OCI-LY7 (cell line): ENCODE data around the gene PLEKHG4B. TPM values are rescaled to one million over a fixed set of nuclear protein-coding genes. Genes with fewer than 3 reads are reported as not detected.

ENCODE experiments used
- BruUV-seq: library from RNA; stranded (reverse); fragments of 400-500 nt; replicated peaks from 2 replicates; lab custom pipeline; 2021; lab: Mats Ljungman, UMichigan
- CTCF ChIA-PET: fragments of 300-600 bp; sonication (Branson Sonifier 250); formaldehyde crosslinking; loops from one replicate; lab custom pipeline; 2022; ENCODE audit warnings: antibody characterized with exemption; ENCODE audit not compliant: unreplicated experiment; lab: Charles Lee
- POLR2A ChIA-PET: fragments of 300-600 bp; sonication (Branson Sonifier 250); formaldehyde crosslinking; loops from one replicate; lab custom pipeline; 2022; ENCODE audit warnings: antibody characterized with exemption; lab: Charles Lee
- DNase-seq: peaks from one replicate; pipeline ENCODE4 v3.0.0-alpha.2; 2015; ENCODE audit warnings: low spot score
- H2AFZ ChIP-seq: fragments of 200-600 bp; sonication (generic), shearing (Covaris generic); 2 replicates; pipeline ENCODE4 v1.6.1; 2014; ENCODE audit warnings: mild to moderate bottlenecking, antibody characterized with exemption, low read length, moderate library complexity
- H3K27ac ChIP-seq: fragments of 200-600 bp; sonication (generic); 2 replicates; pipeline ENCODE4 v1.5.1; 2014; ENCODE audit warnings: mixed run types, low read depth, mild to moderate bottlenecking, moderate library complexity, low read length, inconsistent platforms; ENCODE audit not compliant: poor library complexity, severe bottlenecking
- H3K36me3 ChIP-seq: fragments of 200-600 bp; sonication (generic); 2 replicates; pipeline ENCODE4 v1.6.1; 2014; ENCODE audit warnings: mild to moderate bottlenecking, antibody characterized with exemption, low read length, moderate library complexity, mixed read lengths; ENCODE audit not compliant: insufficient read depth
- H3K4me1 ChIP-seq: fragments of 200-600 bp; sonication (generic); 2 replicates; pipeline ENCODE4 v1.5.1; 2014; ENCODE audit warnings: mild to moderate bottlenecking, low read length; ENCODE audit not compliant: insufficient read depth, poor library complexity, severe bottlenecking
- H3K4me2 ChIP-seq: fragments of 200-600 bp; sonication (generic); 2 replicates; pipeline ENCODE4 v1.6.1; 2014; ENCODE audit warnings: mild to moderate bottlenecking, low read length
- H3K4me3 ChIP-seq: fragments of 200-600 bp; sonication (generic); 2 replicates; pipeline ENCODE4 v1.5.1; 2014; ENCODE audit warnings: mild to moderate bottlenecking, low read depth, low read length; ENCODE audit not compliant: poor library complexity, severe bottlenecking
- H3K79me2 ChIP-seq: fragments of 200-600 bp; sonication (generic); 2 replicates; pipeline ENCODE4 v1.6.1; 2016; ENCODE audit warnings: low read depth, mild to moderate bottlenecking, low read length, moderate library complexity, mixed read lengths; ENCODE audit not compliant: insufficient read depth
- H3K9me2 ChIP-seq: fragments of 200-600 bp; sonication (generic); 2 replicates; pipeline ENCODE4 v1.6.1; 2016; ENCODE audit warnings: mild to moderate bottlenecking, low read length, mixed read lengths; ENCODE audit not compliant: insufficient read depth
- H3K9me3 ChIP-seq: fragments of 200-600 bp; sonication (generic); 2 replicates; pipeline ENCODE4 v1.6.1; 2014; ENCODE audit warnings: mild to moderate bottlenecking, mixed run types, low read length, mixed read lengths
- H4K20me1 ChIP-seq: fragments of 200-600 bp; sonication (generic); 2 replicates; pipeline ENCODE4 v1.6.1; 2014; ENCODE audit warnings: mild to moderate bottlenecking, antibody characterized with exemption, low read length, moderate library complexity, mixed read lengths; ENCODE audit not compliant: insufficient read depth
- CTCF ChIP-seq: fragments of 200-600 bp; sonication (generic); conservative IDR thresholded peaks from 2 replicates; pipeline ENCODE4 v1.5.1; 2014; ENCODE audit warnings: mild to moderate bottlenecking, antibody characterized with exemption, low read length, moderate library complexity, mixed read lengths
- EZH2phosphoT487 ChIP-seq: fragments of 200-600 bp; sonication (generic); IDR thresholded peaks from 2 replicates; pipeline ENCODE4 v1.6.1; 2018; ENCODE audit warnings: low read depth, borderline replicate concordance, mild to moderate bottlenecking, mixed run types, antibody characterized with exemption, low read length, moderate library complexity, mixed read lengths
- intact Hi-C: fragments of 100-400 bp; cut with micrococcal nuclease; formaldehyde crosslinking; loops from one replicate; pipeline ENCODE4 v1.10.0; 2022; ENCODE audit not compliant: unreplicated experiment
- total RNA-seq, 2 experiments: library from RNA; depleted of rRNA in 1 of 2; stranded (reverse); fragments of >200 nt in 1 of 2; shearing (Covaris generic) in 1 of 2; gene quantifications; 2 replicates each; pipeline ENCODE4 v1.2.3, GENCODE V29; 2014 to 2022

Gene PLEKHG4B
- total RNA-seq, 2 experiments from 2014 or later, result 0.30 to 0.41 TPM

DNA sequence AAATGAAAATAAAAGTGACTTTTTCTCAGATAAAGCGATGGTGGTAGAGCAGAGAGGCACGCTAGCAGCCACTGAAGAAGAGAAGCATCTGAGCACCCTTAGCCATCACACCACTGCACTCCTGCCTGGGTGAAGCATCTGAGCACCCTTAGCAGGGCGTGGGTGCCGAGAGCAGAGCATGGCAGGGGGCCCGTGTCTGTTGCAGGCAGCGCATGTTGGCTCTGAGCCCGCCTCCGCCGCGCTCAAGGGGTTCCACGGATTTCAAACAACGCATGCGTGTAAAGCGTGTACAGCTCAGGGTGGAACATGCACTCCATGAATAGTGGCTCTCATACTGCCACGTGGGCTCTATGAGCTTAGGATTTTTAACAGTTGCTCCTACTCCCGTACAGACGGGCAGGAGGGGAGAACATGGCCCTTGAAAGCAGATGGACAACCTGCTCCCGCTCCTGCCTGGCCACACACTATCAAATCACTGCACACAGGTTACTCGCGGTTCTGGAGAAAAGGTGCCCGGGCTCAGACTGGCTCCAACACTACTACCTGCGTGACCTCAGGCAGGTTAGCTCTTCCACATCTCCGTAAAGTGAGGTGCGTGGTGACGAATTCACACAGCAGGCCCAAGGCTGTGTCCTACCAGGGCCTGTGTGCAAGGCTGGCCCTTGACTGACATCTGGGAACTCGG lies 111.4 kb downstream of the PLEKHG4B start:
- Histone ChIP-seq H3K4me1 (peaks cover 42% of the 10 kb centered on the region), H3K9me3 (no peaks in the 10 kb centered on the region), H3K4me2 (no peak overlapping the region), H3K36me3 (peaks cover 57% of the 10 kb centered on the region), H3K27ac (no peak overlapping the region), H3K4me3 (no peak overlapping the region), H3K9me2 (no peaks in the 10 kb centered on the region), H4K20me1 (no peaks in the 10 kb centered on the region), H2AFZ (no peak overlapping the region), H3K79me2 (peaks cover 22% of the 10 kb centered on the region)
- BruUV-seq, result no TSS peak
- CTCF ChIA-PET, result no interaction called here
- POLR2A ChIA-PET, result interaction anchor here (0.6 to 3.7 kb wide), 3 partner anchors 12 to 411 kb away, joined by 3 to 28 read pairs (median 4); partner anchors contain the start of genes CCDC127, LRRC14B and SDHA
- TF ChIP-seq CTCF (no peak), EZH2phosphoT487 (no peak)
- DNase-seq, result no peak
- intact Hi-C loops, result no loop called here

- BruUV-seq, result no TSS peak
- Histone ChIP-seq H3K4me1 (peaks cover 42% of the 10 kb centered on the region), H3K9me2 (no peaks in the 10 kb centered on the region), H3K4me2 (no peak overlapping the region), H3K36me3 (peaks cover 59% of the 10 kb centered on the region), H3K4me3 (no peak overlapping the region), H3K79me2 (peaks cover 27% of the 10 kb centered on the region), H4K20me1 (no peaks in the 10 kb centered on the region; the same call in 1 of the 2 replicates), H2AFZ (no peak overlapping the region), H3K9me3 (no peaks in the 10 kb centered on the region), H3K27ac (no peak overlapping the region)
- TF ChIP-seq EZH2phosphoT487 (no peak), CTCF (no peak)
- no peak for DNase-seq
- CTCF ChIA-PET, result no interaction called here
- POLR2A ChIA-PET, result interaction anchor here (0.6 to 1.5 kb wide), 2 partner anchors 14 to 410 kb away, joined by 3 to 4 read pairs; partner anchors contain the start of genes CCDC127 and SDHA
- intact Hi-C loops, result no loop called here
These were observed 112.0 kb downstream of the PLEKHG4B start for GRCh38 chr5:204001-204400.

GRCh38 chr5:204462-204861 lies 112.5 kb downstream of the PLEKHG4B start:
- peaks cover 55% of the 10 kb centered on the region for H3K36me3 ChIP-seq
- no peak overlapping the region for H3K4me2 ChIP-seq
- no peaks in the 10 kb centered on the region; the same call in 1 of the 2 replicates for H4K20me1 ChIP-seq
- ChIA-PET CTCF (no interaction called here), POLR2A (no interaction called here)
- no peak overlapping the region for H3K4me3 ChIP-seq
- H3K9me3 ChIP-seq, result no peaks in the 10 kb centered on the region
- no peak for DNase-seq
- intact Hi-C loops, result no loop called here
- TF ChIP-seq CTCF (no peak), EZH2phosphoT487 (no peak)
- no TSS peak for BruUV-seq
- H3K79me2 ChIP-seq, result peaks cover 27% of the 10 kb centered on the region
- peaks cover 42% of the 10 kb centered on the region for H3K4me1 ChIP-seq
- H2AFZ ChIP-seq, result no peak overlapping the region
- no peaks in the 10 kb centered on the region for H3K9me2 ChIP-seq
- no peak overlapping the region for H3K27ac ChIP-seq
